Measurements from ENCODE around the gene IKZF4. TPM values are rescaled to one million over a fixed set of nuclear protein-coding genes. Genes with fewer than 3 reads are reported as not detected.

Gene IKZF4
- total RNA-seq, 1 experiment from 2014 or later: 13.6 TPM

GRCh38 chr12:55974308-55974730, 46.5 kb upstream of the IKZF4 start (continued):
- TF ChIP-seq ZNF219 (CRISPR knock-in tag; IDR thresholded peaks at IDR 0.05; ENCODE audit: borderline replicate concordance): no peak
- TF ChIP-seq, protein P1, sequence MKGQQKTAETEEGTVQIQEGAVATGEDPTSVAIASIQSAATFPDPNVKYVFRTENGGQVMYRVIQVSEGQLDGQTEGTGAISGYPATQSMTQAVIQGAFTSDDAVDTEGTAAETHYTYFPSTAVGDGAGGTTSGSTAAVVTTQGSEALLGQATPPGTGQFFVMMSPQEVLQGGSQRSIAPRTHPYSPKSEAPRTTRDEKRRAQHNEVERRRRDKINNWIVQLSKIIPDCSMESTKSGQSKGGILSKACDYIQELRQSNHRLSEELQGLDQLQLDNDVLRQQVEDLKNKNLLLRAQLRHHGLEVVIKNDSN (CRISPR knock-in tag; IDR thresholded peaks at IDR 0.05): 0 out of 2 replicates have a peak, but pooled peaks have one; percentile 4
- TF ChIP-seq, protein P2, sequence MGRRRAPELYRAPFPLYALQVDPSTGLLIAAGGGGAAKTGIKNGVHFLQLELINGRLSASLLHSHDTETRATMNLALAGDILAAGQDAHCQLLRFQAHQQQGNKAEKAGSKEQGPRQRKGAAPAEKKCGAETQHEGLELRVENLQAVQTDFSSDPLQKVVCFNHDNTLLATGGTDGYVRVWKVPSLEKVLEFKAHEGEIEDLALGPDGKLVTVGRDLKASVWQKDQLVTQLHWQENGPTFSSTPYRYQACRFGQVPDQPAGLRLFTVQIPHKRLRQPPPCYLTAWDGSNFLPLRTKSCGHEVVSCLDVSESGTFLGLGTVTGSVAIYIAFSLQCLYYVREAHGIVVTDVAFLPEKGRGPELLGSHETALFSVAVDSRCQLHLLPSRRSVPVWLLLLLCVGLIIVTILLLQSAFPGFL (CRISPR knock-in tag; IDR thresholded peaks at IDR 0.05; ENCODE audit: borderline replicate concordance): no peak
- TF ChIP-seq, protein P3, sequence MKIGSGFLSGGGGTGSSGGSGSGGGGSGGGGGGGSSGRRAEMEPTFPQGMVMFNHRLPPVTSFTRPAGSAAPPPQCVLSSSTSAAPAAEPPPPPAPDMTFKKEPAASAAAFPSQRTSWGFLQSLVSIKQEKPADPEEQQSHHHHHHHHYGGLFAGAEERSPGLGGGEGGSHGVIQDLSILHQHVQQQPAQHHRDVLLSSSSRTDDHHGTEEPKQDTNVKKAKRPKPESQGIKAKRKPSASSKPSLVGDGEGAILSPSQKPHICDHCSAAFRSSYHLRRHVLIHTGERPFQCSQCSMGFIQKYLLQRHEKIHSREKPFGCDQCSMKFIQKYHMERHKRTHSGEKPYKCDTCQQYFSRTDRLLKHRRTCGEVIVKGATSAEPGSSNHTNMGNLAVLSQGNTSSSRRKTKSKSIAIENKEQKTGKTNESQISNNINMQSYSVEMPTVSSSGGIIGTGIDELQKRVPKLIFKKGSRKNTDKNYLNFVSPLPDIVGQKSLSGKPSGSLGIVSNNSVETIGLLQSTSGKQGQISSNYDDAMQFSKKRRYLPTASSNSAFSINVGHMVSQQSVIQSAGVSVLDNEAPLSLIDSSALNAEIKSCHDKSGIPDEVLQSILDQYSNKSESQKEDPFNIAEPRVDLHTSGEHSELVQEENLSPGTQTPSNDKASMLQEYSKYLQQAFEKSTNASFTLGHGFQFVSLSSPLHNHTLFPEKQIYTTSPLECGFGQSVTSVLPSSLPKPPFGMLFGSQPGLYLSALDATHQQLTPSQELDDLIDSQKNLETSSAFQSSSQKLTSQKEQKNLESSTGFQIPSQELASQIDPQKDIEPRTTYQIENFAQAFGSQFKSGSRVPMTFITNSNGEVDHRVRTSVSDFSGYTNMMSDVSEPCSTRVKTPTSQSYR (CRISPR knock-in tag; IDR thresholded peaks at IDR 0.05): 0 out of 2 replicates have a peak, but pooled peaks have one; percentile 53
- no peak for TF ChIP-seq ZNF512 (CRISPR knock-in tag; IDR thresholded peaks at IDR 0.05; ENCODE audit: borderline replicate concordance)
- TF ChIP-seq ERG (CRISPR knock-in tag; IDR thresholded peaks at IDR 0.05): no peak
- TF ChIP-seq, protein P4, sequence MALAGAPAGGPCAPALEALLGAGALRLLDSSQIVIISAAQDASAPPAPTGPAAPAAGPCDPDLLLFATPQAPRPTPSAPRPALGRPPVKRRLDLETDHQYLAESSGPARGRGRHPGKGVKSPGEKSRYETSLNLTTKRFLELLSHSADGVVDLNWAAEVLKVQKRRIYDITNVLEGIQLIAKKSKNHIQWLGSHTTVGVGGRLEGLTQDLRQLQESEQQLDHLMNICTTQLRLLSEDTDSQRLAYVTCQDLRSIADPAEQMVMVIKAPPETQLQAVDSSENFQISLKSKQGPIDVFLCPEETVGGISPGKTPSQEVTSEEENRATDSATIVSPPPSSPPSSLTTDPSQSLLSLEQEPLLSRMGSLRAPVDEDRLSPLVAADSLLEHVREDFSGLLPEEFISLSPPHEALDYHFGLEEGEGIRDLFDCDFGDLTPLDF (CRISPR knock-in tag; IDR thresholded peaks at IDR 0.05): no peak
- peak; percentile 46; the same call in 1 of the 2 replicates for TF ChIP-seq MAX (CRISPR knock-in tag; IDR thresholded peaks at IDR 0.05)
- no peak for TF ChIP-seq NFYB (CRISPR knock-in tag; conservative IDR thresholded peaks at IDR 0.05; ENCODE audit: low read depth)
- TF ChIP-seq SOX15 (CRISPR knock-in tag; IDR thresholded peaks at IDR 0.05): no peak
- no peak for TF ChIP-seq USF2 (CRISPR knock-in tag; IDR thresholded peaks at IDR 0.05)
- TF ChIP-seq ZNF138 (CRISPR knock-in tag; conservative IDR thresholded peaks at IDR 0.05): no peak
- no peak for TF ChIP-seq FOXJ3 (CRISPR knock-in tag; IDR thresholded peaks at IDR 0.05; ENCODE audit: borderline replicate concordance)
- no peak for TF ChIP-seq TCF7 (CRISPR knock-in tag; IDR thresholded peaks at IDR 0.05; ENCODE audit: low read depth)

- ChIA-PET POLR2A (interaction anchor here (0.7 kb wide), 1 partner anchor 37 kb away, joined by 3 read pairs; no protein-coding TSS in a partner anchor), CTCF (no interaction called here)
- Mint-ChIP-seq H3K4me3 (no peak overlapping the region), H3K36me3 (peaks cover 39% of the 10 kb centered on the region), H3K27ac (peak overlapping the region; percentile 68; the same call in 1 of the 2 replicates), H3K27me3 (ENCODE audit: low read depth) (no peaks in the 10 kb centered on the region), H3K4me1 (no peaks in the 10 kb centered on the region; the same call in 1 of the 2 replicates), H3K9me3 (no peaks in the 10 kb centered on the region)
- ATAC-seq (no peak), DNase-seq (ENCODE audit: low spot score) (no peak)
- TF ChIP-seq TP53 (CRISPR knock-in tag; IDR thresholded peaks at IDR 0.05) (no peak), CTCF (IDR thresholded peaks at IDR 0.05) (no peak)
- TF ChIP-seq, protein P3 (CRISPR knock-in tag; IDR thresholded peaks at IDR 0.05): no peak
Observed at GRCh38 chr12:55978393-55978792, 42.5 kb upstream of the IKZF4 start.

Measured in WTC11 (cell line).